ENCODE measurements around the gene HES2.

- TF ChIP-seq GABPA (IDR thresholded peaks at IDR 0.05 in 1 of 2, conservative IDR thresholded peaks at IDR 0.05 in 1 of 2): no peak
- no peak for TF ChIP-seq CTCF (IDR thresholded peaks at IDR 0.05; ENCODE audit: low read depth, low read length, missing input control)
- TF ChIP-seq YY1 (IDR thresholded peaks at IDR 0.05): no peak
- TF ChIP-seq REST (IDR thresholded peaks at IDR 0.05): no peak
- no peak for TF ChIP-seq TAF1 (conservative IDR thresholded peaks at IDR 0.05)
- TF ChIP-seq ZBTB33 (IDR thresholded peaks at IDR 0.05): no peak
- TF ChIP-seq MAX (IDR thresholded peaks at IDR 0.05): no peak
- TF ChIP-seq HNF4G (IDR thresholded peaks at IDR 0.05): no peak
- TF ChIP-seq SP1 (IDR thresholded peaks at IDR 0.05): peak; percentile 48
- peak in 1 of 2 donors; percentile 29 for TF ChIP-seq RAD21 (IDR thresholded peaks at IDR 0.05)
- TF ChIP-seq JUND (IDR thresholded peaks at IDR 0.05): peak in 1 of 2 donors; percentile 14
- no peak for TF ChIP-seq FOXA1 (IDR thresholded peaks at IDR 0.05)
- TF ChIP-seq ATF3 (IDR thresholded peaks at IDR 0.05): peak; percentile 86
These were observed 9.3 kb downstream of the HES2 start for GRCh38 chr1:6410248-6410893.

All from liver (tissue), 3 donors.